ENCODE results near the gene FGF14. TPM values are rescaled to one million over a fixed set of nuclear protein-coding genes. Genes with fewer than 3 reads are reported as not detected.

FGF14 gene
- total and polyA plus RNA-seq, 2 experiments from 2014 or later: 0.03 TPM; not detected in 1

GRCh38 chr13:101846701-101847100, 555.1 kb downstream of the FGF14 start:
- no peaks in the 10 kb centered on the region for H3K27me3 Mint-ChIP-seq (ENCODE audit: insufficient read depth, low read depth, poor library complexity)
- no peaks in the 10 kb centered on the region for H3K36me3 ChIP-seq (ENCODE audit: insufficient read depth)
- no peaks in the 10 kb centered on the region for H3K27me3 ChIP-seq (ENCODE audit: insufficient read depth)
- H3K36me3 Mint-ChIP-seq (ENCODE audit: low read depth): no peaks in the 10 kb centered on the region
- H3F3A ChIP-seq (replicated peaks; ENCODE audit: low read depth): no peaks in the 10 kb centered on the region
- no peak for DNase-seq (ENCODE audit: low spot score)
- no peaks in the 10 kb centered on the region for H4K20me1 ChIP-seq (replicated peaks; ENCODE audit: insufficient read depth)
- ATAC-seq: no peak
- H3K9me2 ChIP-seq (ENCODE audit: insufficient read depth): no peaks in the 10 kb centered on the region
- no peaks in the 10 kb centered on the region for H3K9me3 Mint-ChIP-seq
- peaks cover 30% of the 10 kb centered on the region for H3K4me1 Mint-ChIP-seq
- no peak overlapping the region for H2AFZ ChIP-seq
- peaks cover 7% of the 10 kb centered on the region for H3K4me1 ChIP-seq (ENCODE audit: insufficient read depth)
- TF ChIP-seq ETS1 (IDR thresholded peaks at IDR 0.05): no peak
- TF ChIP-seq ZNF462 (CRISPR knock-in tag; IDR thresholded peaks at IDR 0.05): no peak
- TF ChIP-seq JUNB (IDR thresholded peaks at IDR 0.05; ENCODE audit: unreplicated experiment): no peak
- no peak overlapping the region for H3K27ac ChIP-seq (ENCODE audit: low read depth)
- H3K27ac Mint-ChIP-seq: peak overlapping the region; percentile 56
- H3K4me3 Mint-ChIP-seq: no peak overlapping the region
- no peak overlapping the region for H3K4me3 ChIP-seq
- no peak overlapping the region for H3K4me2 ChIP-seq
- no peaks in the 10 kb centered on the region for H3K79me2 ChIP-seq (replicated peaks; ENCODE audit: insufficient read depth)

GRCh38 chr13:101846249-101846648, 555.6 kb downstream of the FGF14 start:
- Histone ChIP-seq H2AFZ (no peak overlapping the region), H3K79me2 (replicated peaks; ENCODE audit: insufficient read depth) (no peaks in the 10 kb centered on the region), H3F3A (replicated peaks; ENCODE audit: low read depth) (no peaks in the 10 kb centered on the region), H3K27ac (ENCODE audit: low read depth) (no peak overlapping the region), H3K4me2 (no peak overlapping the region), H3K27me3 (ENCODE audit: insufficient read depth) (no peaks in the 10 kb centered on the region), H4K20me1 (replicated peaks; ENCODE audit: insufficient read depth) (no peaks in the 10 kb centered on the region), H3K4me1 (ENCODE audit: insufficient read depth) (peaks cover 12% of the 10 kb centered on the region), H3K9me2 (ENCODE audit: insufficient read depth) (no peaks in the 10 kb centered on the region), H3K4me3 (no peak overlapping the region), H3K36me3 (ENCODE audit: insufficient read depth) (no peaks in the 10 kb centered on the region)
- Mint-ChIP-seq H3K4me1 (peaks cover 32% of the 10 kb centered on the region), H3K36me3 (ENCODE audit: low read depth) (no peaks in the 10 kb centered on the region), H3K27me3 (ENCODE audit: insufficient read depth, low read depth, poor library complexity) (no peaks in the 10 kb centered on the region), H3K4me3 (no peak overlapping the region), H3K9me3 (no peaks in the 10 kb centered on the region), H3K27ac (peak overlapping the region; percentile 56; the same call in 1 of the 2 replicates)
- DNase-seq (ENCODE audit: low spot score) (no peak), ATAC-seq (no peak)
- no peak for TF ChIP-seq CREB1 (CRISPR knock-in tag; IDR thresholded peaks at IDR 0.05; ENCODE audit: low read depth)
- no peak for TF ChIP-seq ZNF462 (CRISPR knock-in tag; IDR thresholded peaks at IDR 0.05)

Data from GM23338 (cell line).